Measurements from ENCODE around the gene TBC1D10A. TPM values are rescaled to one million over a fixed set of nuclear protein-coding genes. Genes with fewer than 3 reads are reported as not detected.

The TBC1D10A gene
- polyA plus RNA-seq, 1 of the 3 experiments (the other 2 are of a cell fraction) = 15.3 TPM

- Histone ChIP-seq H3K9me3 (no peaks in the 10 kb centered on the region), H2AFZ (ENCODE audit: low read depth) (no peak overlapping the region), H3K4me3 (ENCODE audit: low read depth in 2 of 2, low read length in 1 of 2) (no peak overlapping the region), H4K20me1 (ENCODE audit: insufficient read depth) (no peaks in the 10 kb centered on the region), H3F3A (replicated peaks; ENCODE audit: insufficient read depth) (no peaks in the 10 kb centered on the region), H3K36me3 (replicated peaks in 1 of 2; ENCODE audit: control insufficient read depth in 1 of 2, insufficient read depth in 2 of 2, low read length in 1 of 2) (no peaks in the 10 kb centered on the region), H3K79me2 (ENCODE audit: insufficient read depth) (no peaks in the 10 kb centered on the region), H3K4me1 (ENCODE audit: control insufficient read depth in 1 of 2, insufficient read depth in 2 of 2, low read depth in 1 of 2, low read length in 1 of 2) (peaks cover 0 to 12% of the 10 kb centered on the region in 2 experiments; a peak in 1 of 4 replicates), H3K9ac (no peak overlapping the region), H3K27me3 (ENCODE audit: insufficient read depth) (no peaks in the 10 kb centered on the region), H3K27ac (ENCODE audit: low read depth in 2 of 2, low read length in 1 of 2) (peak overlapping the region in 1 of 2 experiments; percentile 34; a peak in 2 of 4 replicates), H3K9me2 (no peaks in the 10 kb centered on the region), H3K4me2 (no peak overlapping the region)
- 93% methylated on average over 8 of the region's 9 CpGs for WGBS (ENCODE audit: low lambda C conversion rate)
- CTCF ChIA-PET = interaction anchor here (0.9 to 1.7 kb wide), 3 partner anchors 13 to 84 kb away, joined by 3 to 6 read pairs (median 3); no protein-coding TSS in a partner anchor
- POLR2A ChIA-PET = interaction anchor here (3.4 kb wide), 1 partner anchor 10 kb away, joined by 12 read pairs; no protein-coding TSS in a partner anchor
- TF ChIP-seq, protein P1, sequence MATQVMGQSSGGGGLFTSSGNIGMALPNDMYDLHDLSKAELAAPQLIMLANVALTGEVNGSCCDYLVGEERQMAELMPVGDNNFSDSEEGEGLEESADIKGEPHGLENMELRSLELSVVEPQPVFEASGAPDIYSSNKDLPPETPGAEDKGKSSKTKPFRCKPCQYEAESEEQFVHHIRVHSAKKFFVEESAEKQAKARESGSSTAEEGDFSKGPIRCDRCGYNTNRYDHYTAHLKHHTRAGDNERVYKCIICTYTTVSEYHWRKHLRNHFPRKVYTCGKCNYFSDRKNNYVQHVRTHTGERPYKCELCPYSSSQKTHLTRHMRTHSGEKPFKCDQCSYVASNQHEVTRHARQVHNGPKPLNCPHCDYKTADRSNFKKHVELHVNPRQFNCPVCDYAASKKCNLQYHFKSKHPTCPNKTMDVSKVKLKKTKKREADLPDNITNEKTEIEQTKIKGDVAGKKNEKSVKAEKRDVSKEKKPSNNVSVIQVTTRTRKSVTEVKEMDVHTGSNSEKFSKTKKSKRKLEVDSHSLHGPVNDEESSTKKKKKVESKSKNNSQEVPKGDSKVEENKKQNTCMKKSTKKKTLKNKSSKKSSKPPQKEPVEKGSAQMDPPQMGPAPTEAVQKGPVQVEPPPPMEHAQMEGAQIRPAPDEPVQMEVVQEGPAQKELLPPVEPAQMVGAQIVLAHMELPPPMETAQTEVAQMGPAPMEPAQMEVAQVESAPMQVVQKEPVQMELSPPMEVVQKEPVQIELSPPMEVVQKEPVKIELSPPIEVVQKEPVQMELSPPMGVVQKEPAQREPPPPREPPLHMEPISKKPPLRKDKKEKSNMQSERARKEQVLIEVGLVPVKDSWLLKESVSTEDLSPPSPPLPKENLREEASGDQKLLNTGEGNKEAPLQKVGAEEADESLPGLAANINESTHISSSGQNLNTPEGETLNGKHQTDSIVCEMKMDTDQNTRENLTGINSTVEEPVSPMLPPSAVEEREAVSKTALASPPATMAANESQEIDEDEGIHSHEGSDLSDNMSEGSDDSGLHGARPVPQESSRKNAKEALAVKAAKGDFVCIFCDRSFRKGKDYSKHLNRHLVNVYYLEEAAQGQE (IDR thresholded peaks at IDR 0.05; ENCODE audit: low read depth, low read length) = no peak
- no peak for TF ChIP-seq FOSL2 (IDR thresholded peaks at IDR 0.05; ENCODE audit: borderline replicate concordance, low read depth)
- no peak for TF ChIP-seq PBX3 (IDR thresholded peaks at IDR 0.05)
- TF ChIP-seq, protein P2, sequence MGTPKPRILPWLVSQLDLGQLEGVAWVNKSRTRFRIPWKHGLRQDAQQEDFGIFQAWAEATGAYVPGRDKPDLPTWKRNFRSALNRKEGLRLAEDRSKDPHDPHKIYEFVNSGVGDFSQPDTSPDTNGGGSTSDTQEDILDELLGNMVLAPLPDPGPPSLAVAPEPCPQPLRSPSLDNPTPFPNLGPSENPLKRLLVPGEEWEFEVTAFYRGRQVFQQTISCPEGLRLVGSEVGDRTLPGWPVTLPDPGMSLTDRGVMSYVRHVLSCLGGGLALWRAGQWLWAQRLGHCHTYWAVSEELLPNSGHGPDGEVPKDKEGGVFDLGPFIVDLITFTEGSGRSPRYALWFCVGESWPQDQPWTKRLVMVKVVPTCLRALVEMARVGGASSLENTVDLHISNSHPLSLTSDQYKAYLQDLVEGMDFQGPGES (IDR thresholded peaks at IDR 0.05; ENCODE audit: low read depth, low read length) = no peak
- TF ChIP-seq RAD21 (IDR thresholded peaks at IDR 0.05; ENCODE audit: low read length) = no peak
- TF ChIP-seq CHD2 (IDR thresholded peaks at IDR 0.05; ENCODE audit: low read length, partially characterized antibody) = no peak
- TF ChIP-seq NRF1 (IDR thresholded peaks at IDR 0.05; ENCODE audit: low read depth, low read length) = no peak
- TF ChIP-seq, protein P3, sequence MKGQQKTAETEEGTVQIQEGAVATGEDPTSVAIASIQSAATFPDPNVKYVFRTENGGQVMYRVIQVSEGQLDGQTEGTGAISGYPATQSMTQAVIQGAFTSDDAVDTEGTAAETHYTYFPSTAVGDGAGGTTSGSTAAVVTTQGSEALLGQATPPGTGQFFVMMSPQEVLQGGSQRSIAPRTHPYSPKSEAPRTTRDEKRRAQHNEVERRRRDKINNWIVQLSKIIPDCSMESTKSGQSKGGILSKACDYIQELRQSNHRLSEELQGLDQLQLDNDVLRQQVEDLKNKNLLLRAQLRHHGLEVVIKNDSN (IDR thresholded peaks at IDR 0.05; ENCODE audit: borderline replicate concordance, low read depth) = no peak
- TF ChIP-seq TEAD4 (IDR thresholded peaks at IDR 0.05; ENCODE audit: borderline replicate concordance, insufficient read depth) = no peak
- TF ChIP-seq RCOR1 (IDR thresholded peaks at IDR 0.05; ENCODE audit: low read length) = no peak
- no peak for DNase-seq
Observed at GRCh38 chr22:30371321-30371720, 44.6 kb upstream of the TBC1D10A start.
